OCI-LY7 (cell line): ENCODE results near the gene XRCC6. TPM values are rescaled to one million over a fixed set of nuclear protein-coding genes. Genes with fewer than 3 reads are reported as not detected.

Experiments
- BruUV-seq: library from RNA; stranded (reverse); fragments of 400-500 nt; replicated peaks from 2 replicates; lab custom pipeline; 2021; lab: Mats Ljungman, UMichigan
- CTCF ChIA-PET: fragments of 300-600 bp; sonication (Branson Sonifier 250); formaldehyde crosslinking; loops from one replicate; lab custom pipeline; 2022; ENCODE audit warnings: antibody characterized with exemption; ENCODE audit not compliant: unreplicated experiment; lab: Charles Lee
- POLR2A ChIA-PET: fragments of 300-600 bp; sonication (Branson Sonifier 250); formaldehyde crosslinking; loops from one replicate; lab custom pipeline; 2022; ENCODE audit warnings: antibody characterized with exemption; lab: Charles Lee
- DNase-seq: peaks from one replicate; pipeline ENCODE4 v3.0.0-alpha.2; 2015; ENCODE audit warnings: low spot score
- H2AFZ ChIP-seq: fragments of 200-600 bp; sonication (generic), shearing (Covaris generic); 2 replicates; pipeline ENCODE4 v1.6.1; 2014; ENCODE audit warnings: mild to moderate bottlenecking, antibody characterized with exemption, low read length, moderate library complexity
- H3K27ac ChIP-seq: fragments of 200-600 bp; sonication (generic); 2 replicates; pipeline ENCODE4 v1.5.1; 2014; ENCODE audit warnings: mixed run types, low read depth, mild to moderate bottlenecking, moderate library complexity, low read length, inconsistent platforms; ENCODE audit not compliant: poor library complexity, severe bottlenecking
- H3K36me3 ChIP-seq: fragments of 200-600 bp; sonication (generic); 2 replicates; pipeline ENCODE4 v1.6.1; 2014; ENCODE audit warnings: mild to moderate bottlenecking, antibody characterized with exemption, low read length, moderate library complexity, mixed read lengths; ENCODE audit not compliant: insufficient read depth
- H3K4me1 ChIP-seq: fragments of 200-600 bp; sonication (generic); 2 replicates; pipeline ENCODE4 v1.5.1; 2014; ENCODE audit warnings: mild to moderate bottlenecking, low read length; ENCODE audit not compliant: insufficient read depth, poor library complexity, severe bottlenecking
- H3K4me2 ChIP-seq: fragments of 200-600 bp; sonication (generic); 2 replicates; pipeline ENCODE4 v1.6.1; 2014; ENCODE audit warnings: mild to moderate bottlenecking, low read length
- H3K4me3 ChIP-seq: fragments of 200-600 bp; sonication (generic); 2 replicates; pipeline ENCODE4 v1.5.1; 2014; ENCODE audit warnings: mild to moderate bottlenecking, low read depth, low read length; ENCODE audit not compliant: poor library complexity, severe bottlenecking
- H3K79me2 ChIP-seq: fragments of 200-600 bp; sonication (generic); 2 replicates; pipeline ENCODE4 v1.6.1; 2016; ENCODE audit warnings: low read depth, mild to moderate bottlenecking, low read length, moderate library complexity, mixed read lengths; ENCODE audit not compliant: insufficient read depth
- H3K9me2 ChIP-seq: fragments of 200-600 bp; sonication (generic); 2 replicates; pipeline ENCODE4 v1.6.1; 2016; ENCODE audit warnings: mild to moderate bottlenecking, low read length, mixed read lengths; ENCODE audit not compliant: insufficient read depth
- H3K9me3 ChIP-seq: fragments of 200-600 bp; sonication (generic); 2 replicates; pipeline ENCODE4 v1.6.1; 2014; ENCODE audit warnings: mild to moderate bottlenecking, mixed run types, low read length, mixed read lengths
- H4K20me1 ChIP-seq: fragments of 200-600 bp; sonication (generic); 2 replicates; pipeline ENCODE4 v1.6.1; 2014; ENCODE audit warnings: mild to moderate bottlenecking, antibody characterized with exemption, low read length, moderate library complexity, mixed read lengths; ENCODE audit not compliant: insufficient read depth
- CTCF ChIP-seq: fragments of 200-600 bp; sonication (generic); conservative IDR thresholded peaks from 2 replicates; pipeline ENCODE4 v1.5.1; 2014; ENCODE audit warnings: mild to moderate bottlenecking, antibody characterized with exemption, low read length, moderate library complexity, mixed read lengths
- EZH2phosphoT487 ChIP-seq: fragments of 200-600 bp; sonication (generic); IDR thresholded peaks from 2 replicates; pipeline ENCODE4 v1.6.1; 2018; ENCODE audit warnings: low read depth, borderline replicate concordance, mild to moderate bottlenecking, mixed run types, antibody characterized with exemption, low read length, moderate library complexity, mixed read lengths
- intact Hi-C: fragments of 100-400 bp; cut with micrococcal nuclease; formaldehyde crosslinking; loops from one replicate; pipeline ENCODE4 v1.10.0; 2022; ENCODE audit not compliant: unreplicated experiment
- small RNA-seq: library from RNA; depleted of rRNA; stranded (forward); fragments of <200 nt; gene quantifications from one replicate; pipeline ENCODE3, GENCODE V24; 2014
- total RNA-seq, 2 experiments: library from RNA; depleted of rRNA in 1 of 2; stranded (reverse); fragments of >200 nt in 1 of 2; shearing (Covaris generic) in 1 of 2; gene quantifications; 2 replicates each; pipeline ENCODE4 v1.2.3, GENCODE V29; 2014 to 2022

XRCC6 gene
- total RNA-seq, 2 experiments from 2014 or later, result 378 to 426 TPM

GRCh38 chr22:41709341-41709740 lies 88.2 kb downstream of the XRCC6 start:
- Histone ChIP-seq H3K27ac (no peak overlapping the region), H4K20me1 (no peaks in the 10 kb centered on the region), H3K9me2 (no peaks in the 10 kb centered on the region), H3K4me1 (no peaks in the 10 kb centered on the region), H3K9me3 (no peaks in the 10 kb centered on the region), H2AFZ (no peak overlapping the region), H3K4me2 (no peak overlapping the region), H3K36me3 (no peaks in the 10 kb centered on the region), H3K4me3 (no peak overlapping the region), H3K79me2 (no peaks in the 10 kb centered on the region)
- CTCF ChIA-PET, result no interaction called here
- TF ChIP-seq CTCF (no peak), EZH2phosphoT487 (no peak)
- intact Hi-C loops, result no loop called here
- POLR2A ChIA-PET, result no interaction called here
- no peak for DNase-seq
- BruUV-seq, result no TSS peak

GRCh38 chr22:41713004-41713403 lies 91.9 kb downstream of the XRCC6 start:
- Histone ChIP-seq H3K27ac (no peak overlapping the region), H4K20me1 (no peaks in the 10 kb centered on the region), H3K9me3 (no peaks in the 10 kb centered on the region), H2AFZ (no peak overlapping the region), H3K79me2 (no peaks in the 10 kb centered on the region), H3K4me2 (no peak overlapping the region), H3K36me3 (no peaks in the 10 kb centered on the region), H3K9me2 (no peaks in the 10 kb centered on the region), H3K4me3 (no peak overlapping the region), H3K4me1 (no peaks in the 10 kb centered on the region)
- TF ChIP-seq EZH2phosphoT487, result no peak
- TF ChIP-seq CTCF, result no peak
- ChIA-PET CTCF (no interaction called here), POLR2A (interaction anchor here (0.5 to 2.1 kb wide), 3 partner anchors 10 to 797 kb away, joined by 3 to 7 read pairs (median 4); no protein-coding TSS in a partner anchor)
- no TSS peak for BruUV-seq
- intact Hi-C loops, result no loop called here
- no peak for DNase-seq

Small RNAs within 50 kb of the gene (small RNA-seq; reads per million reads assigned to genes)
- gene HMGN2P10 (not detected), gene RF00019 (not detected), gene RNU6-476P (not detected)

Other genes starting within 250 kb of the XRCC6 start
- 4.3 and 6.8 TPM in 2 replicates for gene TEF, start 239.4 kb upstream of the XRCC6 start, total RNA-seq (2014; rRNA removed; shearing (Covaris generic))
- gene TEF, start 239.4 kb upstream of the XRCC6 start, total RNA-seq (2022), result 6.1 and 7.0 TPM in 2 replicates
- 13.5 and 13.9 TPM in 2 replicates for gene TOB2, start 174.5 kb upstream of the XRCC6 start, total RNA-seq (2014; rRNA removed; shearing (Covaris generic))
- gene TOB2, start 174.5 kb upstream of the XRCC6 start, total RNA-seq (2022), result 19.9 and 27.0 TPM in 2 replicates
- gene PHF5A, start 152.6 kb upstream of the XRCC6 start, total RNA-seq (2014; rRNA removed; shearing (Covaris generic)), result 87.9 and 98.8 TPM in 2 replicates
- 60.9 and 62.1 TPM in 2 replicates for gene PHF5A, start 152.6 kb upstream of the XRCC6 start, total RNA-seq (2022)
- 61.5 and 69.0 TPM in 2 replicates for gene ACO2, start 152.2 kb upstream of the XRCC6 start, total RNA-seq (2014; rRNA removed; shearing (Covaris generic))
- 102 and 107 TPM in 2 replicates for gene ACO2, start 152.2 kb upstream of the XRCC6 start, total RNA-seq (2022)
- 26.6 and 28.5 TPM in 2 replicates for gene POLR3H, start 76.8 kb upstream of the XRCC6 start, total RNA-seq (2014; rRNA removed; shearing (Covaris generic))
- gene POLR3H, start 76.8 kb upstream of the XRCC6 start, total RNA-seq (2022), result 41.0 and 48.3 TPM in 2 replicates
- not detected in 2 replicates for gene CSDC2, start 60.3 kb upstream of the XRCC6 start, total RNA-seq (2014; rRNA removed; shearing (Covaris generic))
- gene CSDC2, start 60.3 kb upstream of the XRCC6 start, total RNA-seq (2022), result not detected in 2 replicates
- gene PMM1, start 31.5 kb upstream of the XRCC6 start, total RNA-seq (2014; rRNA removed; shearing (Covaris generic)), result 17.0 and 17.5 TPM in 2 replicates
- 40.5 and 45.7 TPM in 2 replicates for gene PMM1, start 31.5 kb upstream of the XRCC6 start, total RNA-seq (2022)
- 20.4 and 39.0 TPM in 2 replicates for gene DESI1, start 252 bp upstream of the XRCC6 start, total RNA-seq (2014; rRNA removed; shearing (Covaris generic))
- gene DESI1, start 252 bp upstream of the XRCC6 start, total RNA-seq (2022), result 59.0 and 65.0 TPM in 2 replicates
- gene SNU13, start 67.6 kb downstream of the XRCC6 start, total RNA-seq (2014; rRNA removed; shearing (Covaris generic)), result 155 and 199 TPM in 2 replicates
- gene SNU13, start 67.6 kb downstream of the XRCC6 start, total RNA-seq (2022), result 246 and 253 TPM in 2 replicates
- gene MEI1, start 78.2 kb downstream of the XRCC6 start, total RNA-seq (2014; rRNA removed; shearing (Covaris generic)), result 2.3 and 2.5 TPM in 2 replicates
- 11.5 and 14.6 TPM in 2 replicates for gene MEI1, start 78.2 kb downstream of the XRCC6 start, total RNA-seq (2022)
- gene CCDC134, start 179.4 kb downstream of the XRCC6 start, total RNA-seq (2014; rRNA removed; shearing (Covaris generic)), result 21.7 and 23.8 TPM in 2 replicates
- gene CCDC134, start 179.4 kb downstream of the XRCC6 start, total RNA-seq (2022), result 17.3 and 17.4 TPM in 2 replicates
- 132 and 167 TPM in 2 replicates for gene SREBF2, start 211.8 kb downstream of the XRCC6 start, total RNA-seq (2014; rRNA removed; shearing (Covaris generic))
- 312 and 330 TPM in 2 replicates for gene SREBF2, start 211.8 kb downstream of the XRCC6 start, total RNA-seq (2022)